ENCODE data around the gene OR4B1.
"Not testable (repeated sequence)": the region's sequence is repeated elsewhere in the genome, so short reads cannot be mapped to it uniquely, and the experiment has no call there.

OR4B1 gene, protein sequence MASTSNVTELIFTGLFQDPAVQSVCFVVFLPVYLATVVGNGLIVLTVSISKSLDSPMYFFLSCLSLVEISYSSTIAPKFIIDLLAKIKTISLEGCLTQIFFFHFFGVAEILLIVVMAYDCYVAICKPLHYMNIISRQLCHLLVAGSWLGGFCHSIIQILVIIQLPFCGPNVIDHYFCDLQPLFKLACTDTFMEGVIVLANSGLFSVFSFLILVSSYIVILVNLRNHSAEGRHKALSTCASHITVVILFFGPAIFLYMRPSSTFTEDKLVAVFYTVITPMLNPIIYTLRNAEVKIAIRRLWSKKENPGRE

DNA sequence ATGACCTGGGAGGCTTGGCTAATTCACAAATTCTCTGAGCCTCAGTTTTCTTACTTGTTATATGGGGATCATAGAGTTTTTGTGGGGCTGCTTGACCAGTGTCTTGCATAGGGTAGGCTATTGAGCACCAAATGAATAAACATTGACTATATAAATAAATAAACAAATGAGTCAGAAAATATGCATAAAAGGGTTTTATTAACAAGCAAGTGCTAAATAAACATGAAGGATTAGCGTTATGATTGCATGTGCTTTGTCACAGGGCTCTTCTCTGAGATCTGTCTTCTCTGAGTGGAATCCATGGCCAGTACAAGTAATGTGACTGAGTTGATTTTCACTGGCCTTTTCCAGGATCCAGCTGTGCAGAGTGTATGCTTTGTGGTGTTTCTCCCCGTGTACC lies at the start of gene OR4B1:
TSS of gene OR4B1 (plus strand) at position 301 of the 400 bp plus-strand sequence. CDS start at position 301, 0 bp downstream.
- DNase-seq (ENCODE audit: low read depth in 2 of 2), result no peak

- DNase-seq (ENCODE audit: low read depth in 2 of 2), result no peak
Measured at GRCh38 chr11:48167380-48167779, 49.2 kb upstream of the OR4B1 start.

GRCh38 chr11:48168815-48169214 lies 47.8 kb upstream of the OR4B1 start:
- DNase-seq (ENCODE audit: low read depth in 2 of 2), result no peak

- DNase-seq (ENCODE audit: low read depth in 2 of 2), result no peak
Measured at GRCh38 chr11:48169259-48169658, 47.4 kb upstream of the OR4B1 start.

DNA sequence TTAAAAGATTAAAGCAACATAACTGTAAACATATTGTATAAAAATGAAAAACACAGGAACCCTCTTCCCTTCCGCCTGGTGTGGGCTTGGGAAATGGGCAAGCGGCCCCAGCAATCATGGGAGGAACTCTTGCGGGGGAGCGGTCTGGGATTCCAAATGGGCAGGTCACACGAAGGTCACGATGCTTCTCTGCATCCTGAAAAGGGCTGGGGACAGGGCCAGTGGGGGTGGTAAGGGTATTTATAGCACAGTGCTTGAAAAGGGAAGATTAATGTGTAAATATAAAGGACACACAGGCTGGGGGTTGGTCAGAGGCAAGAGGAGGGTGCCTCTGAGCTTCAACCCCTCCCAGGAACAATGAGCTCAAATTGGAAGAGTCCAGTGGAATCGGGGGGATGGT lies 46.9 kb upstream of the OR4B1 start:
- DNase-seq (ENCODE audit: low read depth in 2 of 2), result no peak

GRCh38 chr11:48170241-48171233 lies 46.1 kb upstream of the OR4B1 start:
- no peak for DNase-seq (ENCODE audit: low read depth in 2 of 2)

DNA sequence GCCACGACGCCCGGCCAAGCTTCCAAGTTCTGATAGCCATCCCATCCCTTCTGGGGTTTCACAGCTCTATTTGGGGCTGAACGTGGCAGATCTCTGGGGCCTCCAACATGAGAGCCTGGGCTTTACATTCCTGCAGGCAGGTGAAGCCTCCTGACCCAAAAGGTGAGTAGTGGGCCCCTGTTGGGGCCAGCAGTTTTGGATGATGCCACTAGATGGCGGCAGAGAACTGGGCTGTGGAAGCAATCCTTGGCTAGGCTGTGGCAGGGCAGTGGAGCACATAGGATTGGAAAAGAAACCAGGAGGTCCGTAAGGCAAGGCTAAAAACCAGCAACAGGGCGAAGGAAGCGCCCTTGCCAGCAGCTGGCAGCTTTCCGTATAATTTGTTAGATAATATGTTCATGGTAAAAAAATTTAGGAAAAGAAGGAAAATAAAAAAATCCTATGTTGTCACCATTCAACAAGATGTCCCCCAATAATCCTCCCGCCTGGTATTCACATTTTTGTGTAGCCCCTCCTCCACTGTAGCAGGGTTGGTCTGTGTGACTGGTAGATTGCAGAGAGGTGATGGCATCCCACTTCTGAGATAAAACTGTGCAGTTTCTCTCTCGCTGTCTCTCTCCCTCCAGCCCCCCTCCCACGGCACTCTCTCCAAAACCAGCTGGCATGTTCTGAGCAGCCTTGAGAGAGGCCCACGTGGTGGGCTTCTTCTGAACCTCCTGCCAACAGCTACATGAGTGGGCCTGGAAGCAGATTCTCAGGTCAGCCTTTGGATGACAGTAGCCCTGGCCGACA lies 43.6 kb upstream of the OR4B1 start:
- peak; percentile 22 to 49 for DNase-seq (ENCODE audit: low read depth in 2 of 2)

DNA sequence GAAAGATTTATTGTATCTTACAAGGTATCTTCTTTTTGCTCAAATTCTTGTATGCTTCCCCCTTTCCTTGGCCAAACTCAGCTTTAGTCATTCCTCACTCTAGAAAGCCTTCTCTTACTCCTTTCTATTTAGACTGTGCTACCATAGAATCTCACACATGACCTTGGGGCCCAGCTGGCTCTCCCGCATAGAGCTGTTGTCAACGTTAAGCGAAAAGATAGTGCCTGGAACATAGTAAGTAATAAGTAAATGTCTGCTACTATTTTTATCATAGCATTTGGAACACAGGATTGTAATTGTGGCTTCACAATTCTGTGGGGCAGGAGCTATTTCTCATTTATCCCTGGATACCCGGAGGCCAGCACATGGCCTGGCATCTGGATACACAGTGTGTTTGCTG lies 38.9 kb upstream of the OR4B1 start:
- DNase-seq (ENCODE audit: low read depth in 2 of 2), result no peak

GRCh38 chr11:48180627-48181026 lies 36.0 kb upstream of the OR4B1 start:
- no peak for DNase-seq (ENCODE audit: low read depth in 2 of 2)

GRCh38 chr11:48182860-48183526 lies 33.6 kb upstream of the OR4B1 start:
- DNase-seq (ENCODE audit: low read depth in 2 of 2), result no peak

DNA sequence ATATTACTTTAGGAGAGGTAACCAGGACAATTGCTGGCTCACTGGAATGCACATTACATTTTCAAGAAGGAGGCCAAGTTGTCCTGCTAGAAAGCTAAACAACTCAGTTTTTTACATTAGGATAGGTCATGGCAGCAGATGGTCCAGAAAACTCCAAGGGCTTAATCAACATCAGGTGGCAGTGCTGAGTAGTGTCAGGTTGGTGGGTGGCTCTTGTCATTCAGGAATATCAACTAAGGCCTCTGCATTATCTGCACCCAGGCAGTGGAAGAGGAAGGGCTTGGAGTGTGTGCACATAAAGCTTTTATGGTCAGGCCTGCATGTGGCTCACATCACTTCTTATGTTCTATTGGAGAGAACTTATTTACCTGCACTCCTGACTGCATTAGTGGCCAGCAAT lies 32.2 kb upstream of the OR4B1 start:
- DNase-seq (ENCODE audit: low read depth in 2 of 2), result no peak

- DNase-seq (ENCODE audit: low read depth in 2 of 2), result not testable (repeated sequence)
Measured at GRCh38 chr11:48190906-48191654, 25.5 kb upstream of the OR4B1 start.

- no peak for DNase-seq (ENCODE audit: low read depth in 2 of 2)
Measured at GRCh38 chr11:48193876-48194275, 22.7 kb upstream of the OR4B1 start.

DNA sequence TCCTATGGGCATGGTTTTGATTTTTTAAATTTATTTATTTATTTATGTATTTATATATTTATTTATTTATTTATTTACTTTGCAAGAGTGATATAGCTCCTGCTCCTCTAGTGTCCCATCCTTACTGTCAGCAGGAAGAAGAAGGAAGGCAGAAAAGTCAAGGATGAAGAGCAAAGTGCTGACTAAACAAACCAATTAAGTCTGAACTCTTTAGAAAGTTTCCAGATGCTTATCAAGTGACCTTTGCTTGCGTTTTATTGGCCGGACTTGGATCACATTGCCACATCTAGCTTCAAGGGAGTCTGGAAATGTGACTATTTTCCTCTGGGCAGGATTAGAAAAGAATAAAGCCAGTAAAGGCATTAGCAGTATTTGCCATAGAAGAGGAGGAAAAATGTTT lies 8.7 kb upstream of the OR4B1 start:
- no peak for DNase-seq (ENCODE audit: low read depth in 2 of 2)

- no peak for DNase-seq (ENCODE audit: low read depth in 2 of 2)
Measured at GRCh38 chr11:48210052-48210451, 6.6 kb upstream of the OR4B1 start.

DNA sequence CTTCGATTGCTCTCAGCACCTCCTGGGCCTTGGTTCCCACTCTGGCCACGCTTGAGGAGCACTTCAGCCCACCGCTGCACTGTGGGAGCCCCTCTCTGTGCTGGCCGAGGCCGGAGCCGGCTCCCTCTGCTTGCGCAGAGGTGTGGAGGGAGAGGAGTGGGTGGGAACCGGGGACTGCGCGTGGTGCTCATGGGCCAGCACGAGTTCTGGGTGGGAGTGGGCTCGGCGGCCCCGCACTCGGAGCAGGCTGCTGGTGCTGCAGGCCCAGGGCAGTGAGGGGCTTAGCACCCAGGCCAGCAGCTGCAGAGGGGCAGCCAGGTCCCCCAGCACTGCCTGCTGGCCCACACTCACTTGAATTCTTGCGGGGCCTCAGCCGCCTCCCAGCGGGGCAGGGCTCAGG lies 12.2 kb downstream of the OR4B1 start:
- DNase-seq (ENCODE audit: low read depth in 2 of 2), result no peak

GRCh38 chr11:48230057-48230456 lies 13.4 kb downstream of the OR4B1 start:
- not testable (repeated sequence) for DNase-seq (ENCODE audit: low read depth in 2 of 2)

DNA sequence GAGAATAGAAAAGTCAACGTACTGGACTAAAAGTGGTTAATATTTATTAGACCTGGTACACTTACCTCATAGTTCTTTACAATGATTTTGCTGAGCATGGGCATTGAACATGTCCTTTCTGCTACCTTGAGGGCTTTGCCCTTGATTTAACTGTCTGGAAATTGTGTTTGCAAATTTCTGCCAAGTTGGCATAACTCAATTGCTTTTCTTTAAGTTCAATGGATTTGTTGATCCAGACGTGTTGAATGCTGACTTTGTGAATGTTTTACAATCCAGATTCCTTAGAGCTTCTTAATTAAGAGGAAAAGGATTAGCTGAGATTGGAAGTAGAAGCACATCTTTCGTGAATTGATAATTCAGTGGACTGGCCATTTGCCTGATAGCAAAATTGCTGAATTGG lies 21.1 kb downstream of the OR4B1 start:
- DNase-seq (ENCODE audit: low read depth in 2 of 2), result no peak

- no peak for DNase-seq (ENCODE audit: low read depth in 2 of 2)
Measured at GRCh38 chr11:48242501-48242900, 25.9 kb downstream of the OR4B1 start.

- no peak for DNase-seq (ENCODE audit: low read depth in 2 of 2)
Measured at GRCh38 chr11:48244804-48245203, 28.2 kb downstream of the OR4B1 start, which contains the start of gene OR4X2. Gene OR4X2 (plus strand): TSS chr11:48245104. CDS start chr11:48245104, 0 bp downstream.

DNA sequence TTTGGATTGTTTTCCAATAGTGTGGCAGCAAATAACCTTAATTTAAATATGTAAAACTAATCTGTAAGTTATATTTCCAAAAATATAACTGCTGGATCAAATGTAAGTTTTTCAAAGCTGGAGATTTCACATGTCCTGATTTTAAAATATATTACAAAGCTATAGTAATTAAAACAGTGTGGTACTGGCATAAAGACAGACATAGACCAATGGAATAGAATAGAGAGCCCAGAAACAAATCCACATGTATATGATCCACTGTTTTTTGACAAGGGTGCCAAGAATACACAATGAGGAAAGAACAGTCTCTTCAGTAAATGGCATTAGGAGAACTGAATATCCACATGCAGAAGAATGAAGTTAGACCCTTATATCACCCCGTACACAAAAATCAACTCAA lies 32.3 kb downstream of the OR4B1 start:
- no peak for DNase-seq (ENCODE audit: low read depth in 2 of 2)

Measured in stimulated activated CD4-positive, alpha-beta T cell treated with anti-CD3 and anti-CD28 coated beads, Interleukin-1b, Interleukin-23, amount 100 ng/mL, for 1 hour (primary cell).